Neural cell (in vitro differentiated cells): ENCODE measurements around the gene ALDH2. TPM values are rescaled to one million over a fixed set of nuclear protein-coding genes. Genes with fewer than 3 reads are reported as not detected.

Experiments
- H2AFZ ChIP-seq: fragments of 200-600, 300-800 bp; sonication (generic), shearing (Covaris generic); 2 replicates; pipeline ENCODE4 v1.6.0; 2014; ENCODE audit warnings: low read depth, mild to moderate bottlenecking, antibody characterized with exemption, low read length, moderate library complexity
- H3F3A ChIP-seq: fragments of 200-600 bp; shearing (Covaris generic); 2 replicates; pipeline ENCODE4 v1.6.1; 2016; ENCODE audit warnings: mild to moderate bottlenecking, moderate library complexity, mixed read lengths, antibody characterized with exemption, low read length; ENCODE audit not compliant: insufficient read depth, poor library complexity, severe bottlenecking
- H3K27ac ChIP-seq: fragments of 200-600, 300-800 bp; sonication (generic), shearing (Covaris generic); 2 replicates; pipeline ENCODE4 v1.5.1; 2014; ENCODE audit warnings: mild to moderate bottlenecking, low read length, moderate library complexity
- H3K27me3 ChIP-seq: fragments of 300-800, 200-600 bp; sonication (generic), shearing (Covaris generic); 2 replicates; pipeline ENCODE4 v1.6.0; 2014; ENCODE audit warnings: mild to moderate bottlenecking, low read depth, low read length, moderate library complexity; ENCODE audit not compliant: insufficient read depth
- H3K36me3 ChIP-seq: fragments of 300-800, 200-600 bp; sonication (generic), shearing (Covaris generic); 2 replicates; pipeline ENCODE4 v1.5.1; 2014; ENCODE audit warnings: mild to moderate bottlenecking, antibody characterized with exemption, low read length, moderate library complexity; ENCODE audit not compliant: insufficient read depth
- H3K4me2 ChIP-seq: fragments of 300-800, 200-600 bp; sonication (generic), shearing (Covaris generic); 2 replicates; pipeline ENCODE4 v1.6.0; 2014; ENCODE audit warnings: mild to moderate bottlenecking, low read length
- H3K4me3 ChIP-seq: fragments of 300-800, 200-600 bp; sonication (generic), shearing (Covaris generic); 2 replicates; pipeline ENCODE4 v1.5.1; 2014; ENCODE audit warnings: mild to moderate bottlenecking, low read length, moderate library complexity
- H3K79me2 ChIP-seq: fragments of 200-600 bp; shearing (Covaris generic); replicated peaks from 2 replicates; pipeline ENCODE4 v1.6.0; 2014; ENCODE audit warnings: mild to moderate bottlenecking, low read length, moderate library complexity; ENCODE audit not compliant: insufficient read depth
- H3K9ac ChIP-seq: fragments of 300-800, 200-600 bp; sonication (generic), shearing (Covaris generic); 2 replicates; pipeline ENCODE4 v1.6.1; 2016; ENCODE audit warnings: mild to moderate bottlenecking, low read length, mixed read lengths
- H3K9me2 ChIP-seq: fragments of 200-600 bp; shearing (Covaris generic); 2 replicates; pipeline ENCODE4 v1.6.1; 2016; ENCODE audit warnings: mild to moderate bottlenecking, low read length, mixed read lengths; ENCODE audit not compliant: insufficient read depth
- H3K9me3 ChIP-seq: fragments of 200-600, 300-800 bp; sonication (generic), shearing (Covaris generic); 2 replicates; pipeline ENCODE4 v1.6.1; 2016; ENCODE audit warnings: mild to moderate bottlenecking, mixed run types, low read length, moderate library complexity, mixed read lengths
- H4K20me1 ChIP-seq: fragments of 200-600 bp; shearing (Covaris generic); 2 replicates; pipeline ENCODE4 v1.6.1; 2016; ENCODE audit warnings: mild to moderate bottlenecking, mixed run types; ENCODE audit not compliant: insufficient read depth
- EP300 ChIP-seq: fragments of 450-650 bp; conservative IDR thresholded peaks from 2 replicates; pipeline ENCODE4 v1.6.1; 2014; ENCODE audit warnings: antibody characterized with exemption, mild to moderate bottlenecking, moderate library complexity; ENCODE audit not compliant: poor library complexity, severe bottlenecking
- EZH2 ChIP-seq: fragments of 200-600, 300-800 bp; shearing (Covaris generic), sonication (generic); IDR thresholded peaks from 2 replicates; pipeline ENCODE4 v1.6.1; 2014; ENCODE audit warnings: antibody characterized with exemption, low read length, borderline replicate concordance, mild to moderate bottlenecking; ENCODE audit not compliant: insufficient read depth, poor library complexity, severe bottlenecking
- MXI1 ChIP-seq: fragments of 450-650 bp; conservative IDR thresholded peaks from 2 replicates; pipeline ENCODE4 v1.6.1; 2014; ENCODE audit warnings: antibody characterized with exemption, mild to moderate bottlenecking; ENCODE audit not compliant: poor library complexity, severe bottlenecking
- POLR2AphosphoS5 ChIP-seq: IDR thresholded peaks from 2 replicates; pipeline ENCODE4 v1.6.1; 2012
- RAD21 ChIP-seq: fragments of 450-650 bp; conservative IDR thresholded peaks from 2 replicates; pipeline ENCODE4 v1.6.1; 2014; ENCODE audit warnings: antibody characterized with exemption, mild to moderate bottlenecking, moderate library complexity
- SMC3 ChIP-seq: fragments of 450-650 bp; conservative IDR thresholded peaks from 2 replicates; pipeline ENCODE4 v1.6.1; 2014; ENCODE audit warnings: antibody characterized with exemption, mild to moderate bottlenecking, moderate library complexity; ENCODE audit not compliant: poor library complexity
- TAF1 ChIP-seq: IDR thresholded peaks from 2 replicates; pipeline ENCODE4 v1.6.1; 2012; ENCODE audit warnings: low read depth
- polyA plus RNA-seq: library from polyadenylated mRNA; depleted of rRNA; stranded (reverse); fragments of >200 nt; gene quantifications from 2 replicates; pipeline ENCODE4 v1.2.3, GENCODE V29; 2014
- TF ChIP-seq, protein P1 (sequence below): IDR thresholded peaks from 2 replicates; pipeline ENCODE4 v1.6.1; 2012; ENCODE audit warnings: borderline replicate concordance
- TF ChIP-seq, protein P2 (sequence below): fragments of 450-650 bp; IDR thresholded peaks from 2 replicates; pipeline ENCODE4 v1.5.1; 2014; ENCODE audit warnings: antibody characterized with exemption, mild to moderate bottlenecking, moderate library complexity; ENCODE audit not compliant: poor library complexity, severe bottlenecking

ALDH2 gene
- polyA plus RNA-seq, 1 donor from 2014 or later: 64.3 TPM

- Histone ChIP-seq H3F3A (no peaks in the 10 kb centered on the region), H3K79me2 (no peaks in the 10 kb centered on the region), H3K36me3 (no peaks in the 10 kb centered on the region), H3K27ac (no peak overlapping the region), H2AFZ (no peak overlapping the region), H4K20me1 (no peaks in the 10 kb centered on the region), H3K9ac (no peak overlapping the region), H3K4me3 (no peak overlapping the region), H3K4me2 (no peak overlapping the region), H3K9me2 (no peaks in the 10 kb centered on the region), H3K27me3 (no peaks in the 10 kb centered on the region), H3K9me3 (no peaks in the 10 kb centered on the region)
- TF ChIP-seq EP300 (no peak), RAD21 (no peak), MXI1 (no peak), POLR2AphosphoS5 (no peak), EZH2 (no peak)
- TF ChIP-seq, protein P1, sequence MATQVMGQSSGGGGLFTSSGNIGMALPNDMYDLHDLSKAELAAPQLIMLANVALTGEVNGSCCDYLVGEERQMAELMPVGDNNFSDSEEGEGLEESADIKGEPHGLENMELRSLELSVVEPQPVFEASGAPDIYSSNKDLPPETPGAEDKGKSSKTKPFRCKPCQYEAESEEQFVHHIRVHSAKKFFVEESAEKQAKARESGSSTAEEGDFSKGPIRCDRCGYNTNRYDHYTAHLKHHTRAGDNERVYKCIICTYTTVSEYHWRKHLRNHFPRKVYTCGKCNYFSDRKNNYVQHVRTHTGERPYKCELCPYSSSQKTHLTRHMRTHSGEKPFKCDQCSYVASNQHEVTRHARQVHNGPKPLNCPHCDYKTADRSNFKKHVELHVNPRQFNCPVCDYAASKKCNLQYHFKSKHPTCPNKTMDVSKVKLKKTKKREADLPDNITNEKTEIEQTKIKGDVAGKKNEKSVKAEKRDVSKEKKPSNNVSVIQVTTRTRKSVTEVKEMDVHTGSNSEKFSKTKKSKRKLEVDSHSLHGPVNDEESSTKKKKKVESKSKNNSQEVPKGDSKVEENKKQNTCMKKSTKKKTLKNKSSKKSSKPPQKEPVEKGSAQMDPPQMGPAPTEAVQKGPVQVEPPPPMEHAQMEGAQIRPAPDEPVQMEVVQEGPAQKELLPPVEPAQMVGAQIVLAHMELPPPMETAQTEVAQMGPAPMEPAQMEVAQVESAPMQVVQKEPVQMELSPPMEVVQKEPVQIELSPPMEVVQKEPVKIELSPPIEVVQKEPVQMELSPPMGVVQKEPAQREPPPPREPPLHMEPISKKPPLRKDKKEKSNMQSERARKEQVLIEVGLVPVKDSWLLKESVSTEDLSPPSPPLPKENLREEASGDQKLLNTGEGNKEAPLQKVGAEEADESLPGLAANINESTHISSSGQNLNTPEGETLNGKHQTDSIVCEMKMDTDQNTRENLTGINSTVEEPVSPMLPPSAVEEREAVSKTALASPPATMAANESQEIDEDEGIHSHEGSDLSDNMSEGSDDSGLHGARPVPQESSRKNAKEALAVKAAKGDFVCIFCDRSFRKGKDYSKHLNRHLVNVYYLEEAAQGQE: no peak
These were observed 14.4 kb downstream of the ALDH2 start for GRCh38 chr12:111781085-111781658.

GRCh38 chr12:111783046-111783445 is 16.3 kb downstream of the ALDH2 start:
- no peak overlapping the region for H2AFZ ChIP-seq
- no peak overlapping the region for H3K27ac ChIP-seq
- H4K20me1 ChIP-seq: no peaks in the 10 kb centered on the region
- H3K4me3 ChIP-seq: no peak overlapping the region
- H3K36me3 ChIP-seq: no peaks in the 10 kb centered on the region
- H3K27me3 ChIP-seq: no peaks in the 10 kb centered on the region
- H3K79me2 ChIP-seq: no peaks in the 10 kb centered on the region
- H3K9ac ChIP-seq: no peak overlapping the region
- H3F3A ChIP-seq: no peaks in the 10 kb centered on the region
- TF ChIP-seq EP300 (no peak), TAF1 (no peak), RAD21 (no peak), EZH2 (no peak), MXI1 (no peak), POLR2AphosphoS5 (no peak), SMC3 (no peak)
- TF ChIP-seq, protein P1: no peak
- TF ChIP-seq, protein P2, sequence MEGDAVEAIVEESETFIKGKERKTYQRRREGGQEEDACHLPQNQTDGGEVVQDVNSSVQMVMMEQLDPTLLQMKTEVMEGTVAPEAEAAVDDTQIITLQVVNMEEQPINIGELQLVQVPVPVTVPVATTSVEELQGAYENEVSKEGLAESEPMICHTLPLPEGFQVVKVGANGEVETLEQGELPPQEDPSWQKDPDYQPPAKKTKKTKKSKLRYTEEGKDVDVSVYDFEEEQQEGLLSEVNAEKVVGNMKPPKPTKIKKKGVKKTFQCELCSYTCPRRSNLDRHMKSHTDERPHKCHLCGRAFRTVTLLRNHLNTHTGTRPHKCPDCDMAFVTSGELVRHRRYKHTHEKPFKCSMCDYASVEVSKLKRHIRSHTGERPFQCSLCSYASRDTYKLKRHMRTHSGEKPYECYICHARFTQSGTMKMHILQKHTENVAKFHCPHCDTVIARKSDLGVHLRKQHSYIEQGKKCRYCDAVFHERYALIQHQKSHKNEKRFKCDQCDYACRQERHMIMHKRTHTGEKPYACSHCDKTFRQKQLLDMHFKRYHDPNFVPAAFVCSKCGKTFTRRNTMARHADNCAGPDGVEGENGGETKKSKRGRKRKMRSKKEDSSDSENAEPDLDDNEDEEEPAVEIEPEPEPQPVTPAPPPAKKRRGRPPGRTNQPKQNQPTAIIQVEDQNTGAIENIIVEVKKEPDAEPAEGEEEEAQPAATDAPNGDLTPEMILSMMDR: no peak
- no peak overlapping the region for H3K4me2 ChIP-seq
- no peaks in the 10 kb centered on the region for H3K9me2 ChIP-seq
- H3K9me3 ChIP-seq: no peaks in the 10 kb centered on the region
